OCI-LY1 (cell line): ENCODE results near the gene OR4C6.

ENCODE experiments used
- H2AFZ ChIP-seq: fragments of 200-600 bp; sonication (generic), shearing (Covaris generic); 2 replicates; pipeline ENCODE4 v1.6.0; 2014; ENCODE audit warnings: antibody characterized with exemption, mild to moderate bottlenecking, low read length
- H3F3A ChIP-seq: fragments of 200-600 bp; sonication (generic), shearing (Covaris generic); 2 replicates; pipeline ENCODE4 v1.6.0; 2014; ENCODE audit warnings: mild to moderate bottlenecking, antibody characterized with exemption, low read length, moderate library complexity; ENCODE audit not compliant: insufficient read depth
- H3K27ac ChIP-seq: fragments of 200-600 bp; sonication (generic); 2 replicates; pipeline ENCODE4 v1.5.1; 2014; ENCODE audit warnings: low read length, mixed run types, mild to moderate bottlenecking, low read depth; ENCODE audit not compliant: poor library complexity, severe bottlenecking
- H3K27me3 ChIP-seq: fragments of 200-600 bp; sonication (generic); 2 replicates; pipeline ENCODE4 v1.6.0; 2014; ENCODE audit warnings: antibody characterized with exemption, mild to moderate bottlenecking, low read length, moderate library complexity; ENCODE audit not compliant: insufficient read depth
- H3K36me3 ChIP-seq: fragments of 200-600 bp; sonication (generic); 2 replicates; pipeline ENCODE4 v1.6.1; 2014; ENCODE audit warnings: mild to moderate bottlenecking, antibody characterized with exemption, low read length, moderate library complexity, mixed read lengths; ENCODE audit not compliant: insufficient read depth
- H3K4me1 ChIP-seq: fragments of 200-600 bp; sonication (generic); 2 replicates; pipeline ENCODE4 v1.5.1; 2014; ENCODE audit warnings: mild to moderate bottlenecking, low read length, moderate library complexity; ENCODE audit not compliant: insufficient read depth, severe bottlenecking
- H3K4me2 ChIP-seq: fragments of 200-600 bp; sonication (generic), shearing (Covaris generic); 2 replicates; pipeline ENCODE4 v1.6.1; 2014; ENCODE audit warnings: low read length
- H3K4me3 ChIP-seq: fragments of 200-600 bp; sonication (generic); 2 replicates; pipeline ENCODE4 v1.5.1; 2014; ENCODE audit warnings: low read length, low read depth, mild to moderate bottlenecking, mixed read lengths; ENCODE audit not compliant: poor library complexity, severe bottlenecking
- H3K79me2 ChIP-seq: fragments of 200-600 bp; shearing (Covaris generic); 2 replicates; pipeline ENCODE4 v1.6.1; 2016; ENCODE audit warnings: mixed run types, low read length, mixed read lengths; ENCODE audit not compliant: insufficient read depth
- H3K9ac ChIP-seq: fragments of 200-600 bp; sonication (generic), shearing (Covaris generic); 2 replicates; pipeline ENCODE4 v1.6.1; 2014; ENCODE audit warnings: mild to moderate bottlenecking, low read length, mixed read lengths
- H3K9me2 ChIP-seq: fragments of 200-600 bp; sonication (generic), shearing (Covaris generic); 2 replicates; pipeline ENCODE4 v1.6.1; 2014; ENCODE audit warnings: low read depth, mild to moderate bottlenecking, low read length, mixed read lengths
- H3K9me3 ChIP-seq: fragments of 200-600 bp; shearing (Covaris generic); 2 replicates; pipeline ENCODE4 v1.6.1; 2014; ENCODE audit warnings: low read length, mixed read lengths
- H4K20me1 ChIP-seq: fragments of 200-600 bp; sonication (generic), shearing (Covaris generic); 2 replicates; pipeline ENCODE4 v1.6.0; 2016; ENCODE audit warnings: mild to moderate bottlenecking, low read length; ENCODE audit not compliant: insufficient read depth
- CTCF ChIP-seq: fragments of 200-600 bp; sonication (generic), shearing (Covaris generic); IDR thresholded peaks from 2 replicates; pipeline ENCODE4 v1.5.1; 2017; ENCODE audit warnings: mild to moderate bottlenecking, antibody characterized with exemption, low read length, moderate library complexity, mixed read lengths
- EZH2 ChIP-seq: fragments of 200-600 bp; sonication (generic), shearing (Covaris generic); IDR thresholded peaks from 2 replicates; pipeline ENCODE4 v1.8.0; 2017; ENCODE audit warnings: borderline replicate concordance, mixed run types, mild to moderate bottlenecking, antibody characterized with exemption, low read length, moderate library complexity, mixed read lengths

Gene OR4C6

GRCh38 chr11:55658031-55658573, 3.9 kb upstream of the OR4C6 start:
- no peak overlapping the region for H3K9ac ChIP-seq
- H2AFZ ChIP-seq, result no peak overlapping the region
- no peaks in the 10 kb centered on the region for H3K36me3 ChIP-seq
- TF ChIP-seq CTCF (no peak), EZH2 (no peak)
- no peak overlapping the region for H3K27ac ChIP-seq
- no peak overlapping the region for H3K4me2 ChIP-seq
- no peaks in the 10 kb centered on the region for H4K20me1 ChIP-seq
- H3K4me3 ChIP-seq, result no peak overlapping the region
- no peaks in the 10 kb centered on the region for H3K9me2 ChIP-seq
- no peaks in the 10 kb centered on the region for H3K79me2 ChIP-seq
- no peaks in the 10 kb centered on the region for H3K27me3 ChIP-seq
- H3K9me3 ChIP-seq, result no peaks in the 10 kb centered on the region
- no peaks in the 10 kb centered on the region for H3K4me1 ChIP-seq
- H3F3A ChIP-seq, result no peaks in the 10 kb centered on the region

- Histone ChIP-seq H3K9me2 (no peaks in the 10 kb centered on the region), H3K27me3 (no peaks in the 10 kb centered on the region), H3K36me3 (no peaks in the 10 kb centered on the region), H2AFZ (no peak overlapping the region), H3K9me3 (no peaks in the 10 kb centered on the region), H3K9ac (no peak overlapping the region), H3K27ac (no peak overlapping the region), H4K20me1 (no peaks in the 10 kb centered on the region), H3K79me2 (no peaks in the 10 kb centered on the region), H3K4me2 (no peak overlapping the region), H3F3A (no peaks in the 10 kb centered on the region), H3K4me3 (no peak overlapping the region), H3K4me1 (no peaks in the 10 kb centered on the region)
- TF ChIP-seq EZH2 (no peak), CTCF (no peak)
Observed at GRCh38 chr11:55658608-55659007, 3.4 kb upstream of the OR4C6 start.

- H3K4me2 ChIP-seq, result no peak overlapping the region
- no peak overlapping the region for H3K4me3 ChIP-seq
- H3F3A ChIP-seq, result no peaks in the 10 kb centered on the region
- H4K20me1 ChIP-seq, result no peaks in the 10 kb centered on the region
- TF ChIP-seq EZH2, result no peak
- TF ChIP-seq CTCF, result no peak
- H3K4me1 ChIP-seq, result no peaks in the 10 kb centered on the region
- no peak overlapping the region for H3K27ac ChIP-seq
- no peaks in the 10 kb centered on the region for H3K9me2 ChIP-seq
- H3K79me2 ChIP-seq, result no peaks in the 10 kb centered on the region
- no peaks in the 10 kb centered on the region for H3K9me3 ChIP-seq
- no peak overlapping the region for H3K9ac ChIP-seq
- no peaks in the 10 kb centered on the region for H3K36me3 ChIP-seq
- no peaks in the 10 kb centered on the region for H3K27me3 ChIP-seq
- H2AFZ ChIP-seq, result no peak overlapping the region
Observed at GRCh38 chr11:55669376-55669775, 7.4 kb downstream of the OR4C6 start.
